K562 (cell line): ENCODE results near the gene ZMYM2. TPM values are rescaled to one million over a fixed set of nuclear protein-coding genes. Genes with fewer than 3 reads are reported as not detected.

Experiments
- BCL6 ChIP-seq: fragments of 250-450 bp; sonication (Bioruptor Pico); IDR thresholded peaks from 2 replicates; pipeline ENCODE4 v1.4.0; 2020
- CBX3 ChIP-seq, 2 experiments: IDR thresholded peaks; 1 replicate in 1 of 2; 2 replicates in 1 of 2; pipeline ENCODE4 v1.6.1; 2012; ENCODE audit warnings: inconsistent platforms in 2 of 2, low read length in 2 of 2, borderline replicate concordance in 1 of 2, control low read depth in 1 of 2
- DNMT1 ChIP-seq: fragments of 450-650 bp; IDR thresholded peaks from 2 replicates; pipeline ENCODE4 v1.6.1; 2016; ENCODE audit warnings: antibody characterized with exemption, mild to moderate bottlenecking
- FOXK1 ChIP-seq: sonication (generic); formaldehyde crosslinking; IDR thresholded peaks from 2 replicates; pipeline ENCODE4 v1.8.0; 2022; ENCODE audit warnings: missing genetic modification reagents, mild to moderate bottlenecking, borderline replicate concordance
- HDAC1 ChIP-seq, 2 experiments: fragments of 450-650 bp; IDR thresholded peaks; 2 replicates each; pipeline ENCODE4 v1.6.1; 2016 to 2017; ENCODE audit warnings: inconsistent platforms in 1 of 2, mild to moderate bottlenecking in 1 of 2, moderate library complexity in 1 of 2
- polyA plus RNA-seq, 8 experiments: library from polyadenylated mRNA; depleted of rRNA in 4 of 8; stranded (reverse) in 5 of 8; unstranded in 3 of 8; fragments of >200 nt; fragmentation: Nextera tagmentation in 2 of 8; fragmentation: Illumina TruSeq in 1 of 8; extraction: Ambion mirVana in 2 of 8; extraction: Trizol in 1 of 8; gene quantifications; 2 replicates each; pipeline versions ENCODE4 v1.2.1 to v1.2.3, GENCODE V29; 2011 to 2014; ENCODE audit warnings: inconsistent platforms in 1 of 8, missing spikeins in 1 of 8
- total RNA-seq, 7 experiments: library from RNA; depleted of rRNA in 6 of 7; stranded (reverse); fragments of >200 nt in 6 of 7; fragmentation: Illumina TruSeq in 2 of 7; extraction: Trizol in 2 of 7; gene quantifications; 2 replicates each; pipeline versions ENCODE4 v1.2.1 to v1.2.3, GENCODE V29; 2011 to 2021; ENCODE audit warnings: low replicate concordance in 1 of 7
- TF ChIP-seq, protein P1 (sequence below): fragments of 450-650 bp; IDR thresholded peaks from 2 replicates; pipeline ENCODE4 v1.6.1; 2016; ENCODE audit warnings: mild to moderate bottlenecking, moderate library complexity
- TF ChIP-seq, protein P2 (sequence below), 2 experiments: fragments of 450-650 bp; IDR thresholded peaks; 2 replicates each; pipeline ENCODE4 v1.6.1; 2016; ENCODE audit warnings: mild to moderate bottlenecking in 2 of 2, borderline replicate concordance in 1 of 2, low read depth in 1 of 2, moderate library complexity in 1 of 2

The ZMYM2 gene
- total and polyA plus RNA-seq, 9 of the 15 experiments (the other 6 are each of a cell fraction or from before 2014, with no cell fraction given): 5.0 to 48.8 (median 26.8) TPM

DNA sequence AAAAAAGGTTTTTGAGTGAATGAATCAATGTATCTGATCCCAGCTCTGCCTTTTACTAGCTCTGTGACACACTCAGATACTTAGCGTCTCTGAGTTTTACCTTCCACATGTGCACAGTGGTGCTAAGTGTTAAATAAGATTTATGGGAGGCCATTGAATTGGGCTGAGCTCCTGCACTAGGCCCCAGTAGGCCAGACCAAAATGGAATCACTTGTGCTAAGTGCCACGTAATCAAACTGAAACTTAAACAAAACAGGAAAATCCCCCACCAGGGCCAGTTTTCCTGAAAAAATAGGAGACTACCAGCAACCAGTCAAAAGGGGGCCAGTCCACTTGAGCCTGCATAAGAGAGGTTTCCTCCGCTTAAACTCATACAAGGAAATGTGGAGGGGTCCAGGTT is 161.4 kb downstream of the ZMYM2 start (continued):
- TF ChIP-seq, protein P1, sequence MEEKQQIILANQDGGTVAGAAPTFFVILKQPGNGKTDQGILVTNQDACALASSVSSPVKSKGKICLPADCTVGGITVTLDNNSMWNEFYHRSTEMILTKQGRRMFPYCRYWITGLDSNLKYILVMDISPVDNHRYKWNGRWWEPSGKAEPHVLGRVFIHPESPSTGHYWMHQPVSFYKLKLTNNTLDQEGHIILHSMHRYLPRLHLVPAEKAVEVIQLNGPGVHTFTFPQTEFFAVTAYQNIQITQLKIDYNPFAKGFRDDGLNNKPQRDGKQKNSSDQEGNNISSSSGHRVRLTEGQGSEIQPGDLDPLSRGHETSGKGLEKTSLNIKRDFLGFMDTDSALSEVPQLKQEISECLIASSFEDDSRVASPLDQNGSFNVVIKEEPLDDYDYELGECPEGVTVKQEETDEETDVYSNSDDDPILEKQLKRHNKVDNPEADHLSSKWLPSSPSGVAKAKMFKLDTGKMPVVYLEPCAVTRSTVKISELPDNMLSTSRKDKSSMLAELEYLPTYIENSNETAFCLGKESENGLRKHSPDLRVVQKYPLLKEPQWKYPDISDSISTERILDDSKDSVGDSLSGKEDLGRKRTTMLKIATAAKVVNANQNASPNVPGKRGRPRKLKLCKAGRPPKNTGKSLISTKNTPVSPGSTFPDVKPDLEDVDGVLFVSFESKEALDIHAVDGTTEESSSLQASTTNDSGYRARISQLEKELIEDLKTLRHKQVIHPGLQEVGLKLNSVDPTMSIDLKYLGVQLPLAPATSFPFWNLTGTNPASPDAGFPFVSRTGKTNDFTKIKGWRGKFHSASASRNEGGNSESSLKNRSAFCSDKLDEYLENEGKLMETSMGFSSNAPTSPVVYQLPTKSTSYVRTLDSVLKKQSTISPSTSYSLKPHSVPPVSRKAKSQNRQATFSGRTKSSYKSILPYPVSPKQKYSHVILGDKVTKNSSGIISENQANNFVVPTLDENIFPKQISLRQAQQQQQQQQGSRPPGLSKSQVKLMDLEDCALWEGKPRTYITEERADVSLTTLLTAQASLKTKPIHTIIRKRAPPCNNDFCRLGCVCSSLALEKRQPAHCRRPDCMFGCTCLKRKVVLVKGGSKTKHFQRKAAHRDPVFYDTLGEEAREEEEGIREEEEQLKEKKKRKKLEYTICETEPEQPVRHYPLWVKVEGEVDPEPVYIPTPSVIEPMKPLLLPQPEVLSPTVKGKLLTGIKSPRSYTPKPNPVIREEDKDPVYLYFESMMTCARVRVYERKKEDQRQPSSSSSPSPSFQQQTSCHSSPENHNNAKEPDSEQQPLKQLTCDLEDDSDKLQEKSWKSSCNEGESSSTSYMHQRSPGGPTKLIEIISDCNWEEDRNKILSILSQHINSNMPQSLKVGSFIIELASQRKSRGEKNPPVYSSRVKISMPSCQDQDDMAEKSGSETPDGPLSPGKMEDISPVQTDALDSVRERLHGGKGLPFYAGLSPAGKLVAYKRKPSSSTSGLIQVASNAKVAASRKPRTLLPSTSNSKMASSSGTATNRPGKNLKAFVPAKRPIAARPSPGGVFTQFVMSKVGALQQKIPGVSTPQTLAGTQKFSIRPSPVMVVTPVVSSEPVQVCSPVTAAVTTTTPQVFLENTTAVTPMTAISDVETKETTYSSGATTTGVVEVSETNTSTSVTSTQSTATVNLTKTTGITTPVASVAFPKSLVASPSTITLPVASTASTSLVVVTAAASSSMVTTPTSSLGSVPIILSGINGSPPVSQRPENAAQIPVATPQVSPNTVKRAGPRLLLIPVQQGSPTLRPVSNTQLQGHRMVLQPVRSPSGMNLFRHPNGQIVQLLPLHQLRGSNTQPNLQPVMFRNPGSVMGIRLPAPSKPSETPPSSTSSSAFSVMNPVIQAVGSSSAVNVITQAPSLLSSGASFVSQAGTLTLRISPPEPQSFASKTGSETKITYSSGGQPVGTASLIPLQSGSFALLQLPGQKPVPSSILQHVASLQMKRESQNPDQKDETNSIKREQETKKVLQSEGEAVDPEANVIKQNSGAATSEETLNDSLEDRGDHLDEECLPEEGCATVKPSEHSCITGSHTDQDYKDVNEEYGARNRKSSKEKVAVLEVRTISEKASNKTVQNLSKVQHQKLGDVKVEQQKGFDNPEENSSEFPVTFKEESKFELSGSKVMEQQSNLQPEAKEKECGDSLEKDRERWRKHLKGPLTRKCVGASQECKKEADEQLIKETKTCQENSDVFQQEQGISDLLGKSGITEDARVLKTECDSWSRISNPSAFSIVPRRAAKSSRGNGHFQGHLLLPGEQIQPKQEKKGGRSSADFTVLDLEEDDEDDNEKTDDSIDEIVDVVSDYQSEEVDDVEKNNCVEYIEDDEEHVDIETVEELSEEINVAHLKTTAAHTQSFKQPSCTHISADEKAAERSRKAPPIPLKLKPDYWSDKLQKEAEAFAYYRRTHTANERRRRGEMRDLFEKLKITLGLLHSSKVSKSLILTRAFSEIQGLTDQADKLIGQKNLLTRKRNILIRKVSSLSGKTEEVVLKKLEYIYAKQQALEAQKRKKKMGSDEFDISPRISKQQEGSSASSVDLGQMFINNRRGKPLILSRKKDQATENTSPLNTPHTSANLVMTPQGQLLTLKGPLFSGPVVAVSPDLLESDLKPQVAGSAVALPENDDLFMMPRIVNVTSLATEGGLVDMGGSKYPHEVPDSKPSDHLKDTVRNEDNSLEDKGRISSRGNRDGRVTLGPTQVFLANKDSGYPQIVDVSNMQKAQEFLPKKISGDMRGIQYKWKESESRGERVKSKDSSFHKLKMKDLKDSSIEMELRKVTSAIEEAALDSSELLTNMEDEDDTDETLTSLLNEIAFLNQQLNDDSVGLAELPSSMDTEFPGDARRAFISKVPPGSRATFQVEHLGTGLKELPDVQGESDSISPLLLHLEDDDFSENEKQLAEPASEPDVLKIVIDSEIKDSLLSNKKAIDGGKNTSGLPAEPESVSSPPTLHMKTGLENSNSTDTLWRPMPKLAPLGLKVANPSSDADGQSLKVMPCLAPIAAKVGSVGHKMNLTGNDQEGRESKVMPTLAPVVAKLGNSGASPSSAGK: no peak
- TF ChIP-seq BCL6 (CRISPR knock-in tag): no peak
- TF ChIP-seq FOXK1 (CRISPR knock-in tag): no peak
- no peak for TF ChIP-seq HDAC1 (IDR thresholded peaks at IDR 0.05)
- TF ChIP-seq, protein P2, sequence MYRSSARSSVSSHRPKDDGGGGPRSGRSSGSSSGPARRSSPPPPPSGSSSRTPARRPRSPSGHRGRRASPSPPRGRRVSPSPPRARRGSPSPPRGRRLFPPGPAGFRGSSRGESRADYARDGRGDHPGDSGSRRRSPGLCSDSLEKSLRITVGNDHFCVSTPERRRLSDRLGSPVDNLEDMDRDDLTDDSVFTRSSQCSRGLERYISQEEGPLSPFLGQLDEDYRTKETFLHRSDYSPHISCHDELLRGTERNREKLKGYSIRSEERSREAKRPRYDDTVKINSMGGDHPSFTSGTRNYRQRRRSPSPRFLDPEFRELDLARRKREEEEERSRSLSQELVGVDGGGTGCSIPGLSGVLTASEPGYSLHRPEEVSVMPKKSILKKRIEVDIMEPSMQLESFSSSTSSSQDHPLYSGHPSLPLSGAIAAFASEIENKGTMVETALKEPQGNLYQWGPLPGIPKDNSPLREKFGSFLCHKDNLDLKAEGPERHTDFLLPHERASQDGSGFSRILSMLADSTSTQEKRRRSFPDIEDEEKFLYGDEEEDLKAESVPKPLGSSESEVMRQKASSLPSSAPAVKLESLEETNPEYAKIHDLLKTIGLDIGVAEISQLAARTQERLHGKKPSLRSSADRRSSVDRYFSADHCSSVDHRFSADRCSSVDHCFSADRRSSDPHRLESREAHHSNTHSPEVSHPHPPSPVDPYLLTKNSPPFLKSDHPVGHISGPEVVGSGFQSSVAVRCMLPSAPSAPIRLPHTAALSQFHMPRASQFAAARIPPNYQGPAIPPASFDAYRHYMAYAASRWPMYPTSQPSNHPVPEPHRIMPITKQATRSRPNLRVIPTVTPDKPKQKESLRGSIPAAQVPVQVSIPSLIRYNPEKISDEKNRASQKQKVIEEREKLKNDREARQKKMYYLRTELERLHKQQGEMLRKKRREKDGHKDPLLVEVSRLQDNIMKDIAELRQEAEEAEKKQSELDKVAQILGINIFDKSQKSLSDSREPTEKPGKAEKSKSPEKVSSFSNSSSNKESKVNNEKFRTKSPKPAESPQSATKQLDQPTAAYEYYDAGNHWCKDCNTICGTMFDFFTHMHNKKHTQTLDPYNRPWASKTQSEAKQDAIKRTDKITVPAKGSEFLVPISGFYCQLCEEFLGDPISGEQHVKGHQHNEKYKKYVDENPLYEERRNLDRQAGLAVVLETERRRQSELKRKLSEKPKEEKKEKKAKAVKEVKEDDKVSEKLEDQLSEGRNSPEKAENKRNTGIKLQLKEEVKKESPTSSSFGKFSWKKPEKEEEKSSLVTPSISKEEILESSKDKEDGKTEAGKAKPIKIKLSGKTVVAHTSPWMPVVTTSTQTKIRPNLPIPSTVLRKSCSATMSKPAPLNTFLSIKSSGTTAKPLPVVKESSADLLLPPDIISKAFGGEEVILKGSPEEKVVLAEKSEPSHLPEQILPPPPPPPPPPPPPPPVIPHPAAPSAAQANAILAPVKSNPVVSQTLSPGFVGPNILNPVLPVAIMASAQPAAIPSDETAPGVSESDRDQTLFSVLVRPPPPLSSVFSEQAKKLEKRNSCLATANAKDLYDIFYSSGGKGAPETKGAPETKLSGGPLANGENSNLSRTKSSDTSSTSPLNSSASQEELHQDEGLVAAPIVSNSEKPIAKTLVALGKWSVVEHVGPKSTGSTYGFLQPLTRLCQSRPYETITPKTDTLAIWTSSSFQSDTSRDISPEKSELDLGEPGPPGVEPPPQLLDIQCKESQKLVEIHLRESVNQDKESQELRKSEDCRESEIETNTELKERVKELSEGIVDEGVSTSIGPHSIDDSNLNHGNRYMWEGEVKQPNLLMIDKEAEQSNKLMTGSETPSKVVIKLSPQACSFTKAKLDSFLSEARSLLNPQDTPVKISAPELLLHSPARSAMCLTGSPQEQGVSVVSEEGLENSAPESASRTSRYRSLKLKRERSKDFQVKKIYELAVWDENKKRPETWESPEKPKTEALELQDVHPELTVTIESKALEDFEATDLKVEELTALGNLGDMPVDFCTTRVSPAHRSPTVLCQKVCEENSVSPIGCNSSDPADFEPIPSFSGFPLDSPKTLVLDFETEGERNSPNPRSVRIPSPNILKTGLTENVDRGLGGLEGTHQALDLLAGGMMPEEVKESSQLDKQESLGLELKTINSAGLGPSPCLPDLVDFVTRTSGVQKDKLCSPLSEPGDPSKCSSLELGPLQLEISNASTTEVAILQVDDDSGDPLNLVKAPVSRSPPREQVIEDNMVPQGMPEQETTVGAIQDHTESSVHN (IDR thresholded peaks at IDR 0.05; ENCODE audit: borderline replicate concordance in 1 of 2, low read depth in 1 of 2): no peak
- TF ChIP-seq CBX3 (IDR thresholded peaks at IDR 0.05; ENCODE audit: borderline replicate concordance in 1 of 2, low read length in 2 of 2): no peak
- no peak for TF ChIP-seq DNMT1
